ENCODE data around the gene KCNMA1.

KCNMA1 gene

DNA sequence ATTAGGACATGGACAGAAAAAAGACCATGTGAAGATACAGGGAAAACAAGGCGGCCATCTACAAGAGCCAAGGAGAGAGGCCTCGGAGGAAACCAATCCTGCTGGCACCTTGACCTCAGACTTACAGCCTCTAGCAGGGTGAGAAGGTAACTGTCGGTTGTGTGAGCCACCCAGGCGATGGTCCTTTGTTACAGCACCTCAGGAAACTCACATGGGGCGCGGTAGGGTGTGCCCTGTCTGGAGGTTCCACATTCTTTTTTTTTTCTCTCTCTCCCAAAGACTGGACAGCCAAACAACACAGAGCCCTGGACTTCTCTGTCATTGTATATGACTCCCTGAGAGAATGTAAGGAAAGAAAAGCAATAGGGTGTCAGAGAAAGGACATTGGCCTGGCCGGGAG lies 163.2 kb downstream of the KCNMA1 start:
- DNase-seq: no peak
- no peak overlapping the region for H3K4ac ChIP-seq (ENCODE audit: low read depth, low read length)
- H3K18ac ChIP-seq (ENCODE audit: low read length): no peak overlapping the region
- no peaks in the 10 kb centered on the region for H3K4me1 ChIP-seq (ENCODE audit: control insufficient read depth, low read depth, low read length)
- H3K56ac ChIP-seq (ENCODE audit: low read length): no peak overlapping the region
- H2BK15ac ChIP-seq (replicated peaks; ENCODE audit: low read depth): no peak overlapping the region
- no peak overlapping the region for H2BK120ac ChIP-seq (ENCODE audit: low read depth, low read length)
- no CpG with 5 or more reads among the region's 7 CpGs for WGBS (ENCODE audit: extremely low coverage, insufficient coverage, low lambda C conversion rate)
- no peak overlapping the region for H3K4me3 ChIP-seq (ENCODE audit: low read length)
- H3K23ac ChIP-seq (ENCODE audit: low read length): no peak overlapping the region
- H4K8ac ChIP-seq (ENCODE audit: low read depth, low read length): no peak overlapping the region
- H3K79me2 ChIP-seq (ENCODE audit: control insufficient read depth, insufficient read depth, low read length): no peaks in the 10 kb centered on the region
- H3K4me2 ChIP-seq (ENCODE audit: low read length): no peak overlapping the region
- H4K5ac ChIP-seq (ENCODE audit: low read length): no peak overlapping the region
- no peak overlapping the region for H2BK5ac ChIP-seq (ENCODE audit: low read length)
- no peak overlapping the region for H3K9ac ChIP-seq (ENCODE audit: low read length)
- no peaks in the 10 kb centered on the region for H3K79me1 ChIP-seq (ENCODE audit: low read length)
- H3K36me3 ChIP-seq (ENCODE audit: control insufficient read depth, insufficient read depth, low read length): no peaks in the 10 kb centered on the region
- H2AK5ac ChIP-seq (ENCODE audit: low read length): no peak overlapping the region
- H3K27ac ChIP-seq (ENCODE audit: low read depth, low read length): no peak overlapping the region
- no peaks in the 10 kb centered on the region for H3K27me3 ChIP-seq (ENCODE audit: insufficient read depth, low read length, poor library complexity)

DNA sequence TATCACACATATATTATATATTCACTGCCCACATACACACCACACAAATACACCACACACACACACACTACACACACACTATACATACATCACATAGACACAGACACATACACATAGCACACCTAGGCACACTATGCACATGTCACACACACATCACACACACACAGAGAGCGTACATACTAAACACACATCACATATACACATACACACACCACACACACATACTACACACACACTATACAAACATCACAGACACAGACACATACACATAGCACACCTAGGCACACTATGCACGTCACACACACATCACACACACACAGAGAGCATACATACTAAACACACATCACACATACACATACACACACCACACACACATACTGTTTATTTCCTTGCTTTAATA lies 165.5 kb downstream of the KCNMA1 start:
- Histone ChIP-seq H3K27me3 (ENCODE audit: insufficient read depth, low read length, poor library complexity) (no peaks in the 10 kb centered on the region), H2BK15ac (replicated peaks; ENCODE audit: low read depth) (no peak overlapping the region), H3K4me3 (ENCODE audit: low read length) (no peak overlapping the region), H3K9ac (ENCODE audit: low read length) (no peak overlapping the region), H3K4me1 (ENCODE audit: control insufficient read depth, low read depth, low read length) (no peaks in the 10 kb centered on the region), H2BK120ac (ENCODE audit: low read depth, low read length) (no peak overlapping the region), H2AK5ac (ENCODE audit: low read length) (no peak overlapping the region), H3K4ac (ENCODE audit: low read depth, low read length) (no peak overlapping the region), H3K79me2 (ENCODE audit: control insufficient read depth, insufficient read depth, low read length) (no peaks in the 10 kb centered on the region), H2BK5ac (ENCODE audit: low read length) (no peak overlapping the region), H3K18ac (ENCODE audit: low read length) (no peak overlapping the region), H4K5ac (ENCODE audit: low read length) (no peak overlapping the region), H3K56ac (ENCODE audit: low read length) (no peak overlapping the region), H4K8ac (ENCODE audit: low read depth, low read length) (no peak overlapping the region), H3K4me2 (ENCODE audit: low read length) (no peak overlapping the region), H3K36me3 (ENCODE audit: control insufficient read depth, insufficient read depth, low read length) (no peaks in the 10 kb centered on the region), H3K79me1 (ENCODE audit: low read length) (no peaks in the 10 kb centered on the region), H3K23ac (ENCODE audit: low read length) (no peak overlapping the region), H3K27ac (ENCODE audit: low read depth, low read length) (no peak overlapping the region)
- DNase-seq: no peak
- WGBS (ENCODE audit: extremely low coverage, insufficient coverage, low lambda C conversion rate): no CpG with 5 or more reads among the region's 2 CpGs

DNA sequence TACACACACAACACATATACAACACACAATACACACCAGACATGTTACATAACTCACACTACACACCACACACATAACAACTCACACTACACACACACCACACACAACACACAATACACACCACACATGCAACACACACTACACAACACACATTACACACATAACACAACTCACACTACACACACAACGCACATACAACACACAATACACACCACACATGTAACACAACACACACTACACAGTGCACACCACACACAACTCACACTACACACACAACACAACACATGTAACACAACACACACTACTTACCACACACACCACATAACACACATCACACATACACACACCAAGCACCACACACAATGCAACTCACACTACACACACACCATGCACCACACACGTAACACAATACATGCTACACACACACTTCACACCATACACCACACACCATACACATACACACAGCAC lies 166.5 kb downstream of the KCNMA1 start:
- H2BK5ac ChIP-seq (ENCODE audit: low read length): no peak overlapping the region
- H3K36me3 ChIP-seq (ENCODE audit: control insufficient read depth, insufficient read depth, low read length): no peaks in the 10 kb centered on the region
- no peaks in the 10 kb centered on the region for H3K4me1 ChIP-seq (ENCODE audit: control insufficient read depth, low read depth, low read length)
- H3K4me3 ChIP-seq (ENCODE audit: low read length): no peak overlapping the region
- no peaks in the 10 kb centered on the region for H3K79me2 ChIP-seq (ENCODE audit: control insufficient read depth, insufficient read depth, low read length)
- no peak overlapping the region for H3K23ac ChIP-seq (ENCODE audit: low read length)
- no peak overlapping the region for H2AK5ac ChIP-seq (ENCODE audit: low read length)
- no peak overlapping the region for H4K5ac ChIP-seq (ENCODE audit: low read length)
- H3K4me2 ChIP-seq (ENCODE audit: low read length): no peak overlapping the region
- H3K56ac ChIP-seq (ENCODE audit: low read length): no peak overlapping the region
- H3K4ac ChIP-seq (ENCODE audit: low read depth, low read length): no peak overlapping the region
- H2BK120ac ChIP-seq (ENCODE audit: low read depth, low read length): no peak overlapping the region
- H3K79me1 ChIP-seq (ENCODE audit: low read length): no peaks in the 10 kb centered on the region
- H3K27me3 ChIP-seq (ENCODE audit: insufficient read depth, low read length, poor library complexity): no peaks in the 10 kb centered on the region
- no peak overlapping the region for H4K8ac ChIP-seq (ENCODE audit: low read depth, low read length)
- H2BK15ac ChIP-seq (replicated peaks; ENCODE audit: low read depth): no peak overlapping the region
- no peak overlapping the region for H3K9ac ChIP-seq (ENCODE audit: low read length)
- H3K18ac ChIP-seq (ENCODE audit: low read length): no peak overlapping the region
- no peak for DNase-seq
- no peak overlapping the region for H3K27ac ChIP-seq (ENCODE audit: low read depth, low read length)
- WGBS (ENCODE audit: extremely low coverage, insufficient coverage, low lambda C conversion rate): 100% methylated on average over 2 of the region's 2 CpGs

DNA sequence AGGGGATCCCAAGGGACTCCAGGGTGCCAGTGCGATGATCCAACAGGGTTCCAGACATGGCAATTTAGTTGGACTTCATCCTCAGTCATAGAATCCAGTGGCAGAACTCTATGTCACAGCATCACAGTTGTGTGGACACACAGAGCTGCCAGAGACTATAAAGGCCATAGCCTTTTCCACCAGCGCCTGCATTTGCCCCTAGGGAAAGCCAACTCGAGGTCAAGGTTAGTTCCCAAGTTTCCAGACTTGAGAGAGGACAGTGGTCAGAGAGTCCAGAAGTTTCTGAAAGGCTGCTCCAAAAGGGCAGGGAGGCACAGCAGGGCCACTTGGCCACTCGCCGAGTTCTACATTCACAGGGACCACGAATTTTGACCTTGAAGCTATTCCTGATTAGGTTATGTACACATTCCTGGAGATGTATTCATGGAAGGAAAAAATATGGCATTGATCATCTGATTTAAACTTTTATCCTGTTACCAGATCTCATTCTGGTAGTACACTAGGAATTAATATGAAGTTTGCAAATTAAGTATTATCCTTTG lies 170.1 kb downstream of the KCNMA1 start:
- Histone ChIP-seq H4K8ac (ENCODE audit: low read depth, low read length) (no peak overlapping the region), H2AK5ac (ENCODE audit: low read length) (no peak overlapping the region), H3K4ac (ENCODE audit: low read depth, low read length) (no peak overlapping the region), H3K27me3 (ENCODE audit: insufficient read depth, low read length, poor library complexity) (no peaks in the 10 kb centered on the region), H3K4me2 (ENCODE audit: low read length) (no peak overlapping the region), H2BK120ac (ENCODE audit: low read depth, low read length) (no peak overlapping the region), H2BK15ac (replicated peaks; ENCODE audit: low read depth) (no peak overlapping the region), H3K4me3 (ENCODE audit: low read length) (no peak overlapping the region), H3K9ac (ENCODE audit: low read length) (no peak overlapping the region), H3K36me3 (ENCODE audit: control insufficient read depth, insufficient read depth, low read length) (no peaks in the 10 kb centered on the region), H3K4me1 (ENCODE audit: control insufficient read depth, low read depth, low read length) (peaks cover 3% of the 10 kb centered on the region), H3K27ac (ENCODE audit: low read depth, low read length) (no peak overlapping the region), H3K79me2 (ENCODE audit: control insufficient read depth, insufficient read depth, low read length) (no peaks in the 10 kb centered on the region), H4K5ac (ENCODE audit: low read length) (no peak overlapping the region), H3K79me1 (ENCODE audit: low read length) (no peaks in the 10 kb centered on the region), H3K18ac (ENCODE audit: low read length) (no peak overlapping the region), H3K56ac (ENCODE audit: low read length) (no peak overlapping the region), H2BK5ac (ENCODE audit: low read length) (no peak overlapping the region), H3K23ac (ENCODE audit: low read length) (no peak overlapping the region)
- no CpG with 5 or more reads among the region's 6 CpGs for WGBS (ENCODE audit: extremely low coverage, insufficient coverage, low lambda C conversion rate)
- no peak for DNase-seq

DNA sequence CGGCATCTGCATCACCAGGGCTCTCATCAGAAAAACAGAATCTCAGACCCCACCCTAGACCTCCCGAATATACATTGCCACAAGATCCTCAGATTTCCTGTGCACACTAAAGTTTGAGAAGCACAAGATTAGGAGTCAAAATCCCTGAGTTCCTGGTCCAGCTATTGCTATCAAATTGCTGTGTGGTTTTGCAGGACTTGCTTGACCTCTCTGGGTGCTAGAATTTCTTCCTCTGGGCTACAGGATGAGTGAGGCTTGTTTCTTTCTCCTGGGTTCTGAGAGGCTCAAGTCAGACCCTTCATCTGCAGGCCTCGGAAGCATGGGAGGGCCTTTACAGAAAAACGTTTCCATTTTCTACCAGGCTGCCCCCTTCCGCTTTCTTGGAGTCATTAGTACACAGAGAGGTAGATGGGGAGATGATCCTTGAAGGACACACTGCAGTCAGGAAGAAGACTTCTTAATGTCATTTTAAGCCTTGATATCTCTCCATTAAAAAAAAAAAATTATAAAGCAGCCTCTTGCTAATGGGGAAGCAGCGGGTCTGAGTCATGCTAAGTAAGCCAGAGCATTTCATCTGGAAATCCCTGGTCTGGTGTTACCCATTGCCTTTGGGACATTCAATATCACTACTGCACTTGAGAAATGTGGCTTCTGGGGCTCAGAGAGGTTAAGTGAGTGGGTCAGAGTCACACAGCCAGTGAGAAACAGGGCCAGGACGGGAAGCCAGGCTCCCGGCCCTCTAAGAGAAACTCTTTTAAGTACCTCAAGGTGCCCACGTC lies 173.5 kb downstream of the KCNMA1 start:
- no peaks in the 10 kb centered on the region for H3K36me3 ChIP-seq (ENCODE audit: control insufficient read depth, insufficient read depth, low read length)
- no peak overlapping the region for H2BK5ac ChIP-seq (ENCODE audit: low read length)
- DNase-seq: no peak
- H4K8ac ChIP-seq (ENCODE audit: low read depth, low read length): no peak overlapping the region
- H3K4me2 ChIP-seq (ENCODE audit: low read length): no peak overlapping the region
- H3K27ac ChIP-seq (ENCODE audit: low read depth, low read length): no peak overlapping the region
- H3K9ac ChIP-seq (ENCODE audit: low read length): no peak overlapping the region
- H3K56ac ChIP-seq (ENCODE audit: low read length): no peak overlapping the region
- no peak overlapping the region for H2AK5ac ChIP-seq (ENCODE audit: low read length)
- H3K4me3 ChIP-seq (ENCODE audit: low read length): no peak overlapping the region
- H3K79me1 ChIP-seq (ENCODE audit: low read length): no peaks in the 10 kb centered on the region
- no peaks in the 10 kb centered on the region for H3K27me3 ChIP-seq (ENCODE audit: insufficient read depth, low read length, poor library complexity)
- WGBS (ENCODE audit: extremely low coverage, insufficient coverage, low lambda C conversion rate): no CpG with 5 or more reads among the region's 9 CpGs
- peaks cover 3% of the 10 kb centered on the region for H3K4me1 ChIP-seq (ENCODE audit: control insufficient read depth, low read depth, low read length)
- no peaks in the 10 kb centered on the region for H3K79me2 ChIP-seq (ENCODE audit: control insufficient read depth, insufficient read depth, low read length)
- no peak overlapping the region for H2BK15ac ChIP-seq (replicated peaks; ENCODE audit: low read depth)
- H4K5ac ChIP-seq (ENCODE audit: low read length): no peak overlapping the region
- H3K18ac ChIP-seq (ENCODE audit: low read length): no peak overlapping the region
- no peak overlapping the region for H3K23ac ChIP-seq (ENCODE audit: low read length)
- H3K4ac ChIP-seq (ENCODE audit: low read depth, low read length): no peak overlapping the region
- H2BK120ac ChIP-seq (ENCODE audit: low read depth, low read length): no peak overlapping the region

Measured in mesendoderm (in vitro differentiated cells).